Mesenchymal stem cell (in vitro differentiated cells and primary cell): Measurements from ENCODE around the gene LMNTD1.

Source experiments
- DNase-seq: peaks from one replicate; pipeline ENCODE4 v3.0.0-alpha.2; 2013
- H2AFZ ChIP-seq: one replicate; pipeline ENCODE4 v1.6.1; 2013; ENCODE audit warnings: low read depth, mild to moderate bottlenecking, control low read depth, inconsistent platforms, low read length, moderate library complexity
- H2AK5ac ChIP-seq: 2 replicates; pipeline ENCODE4 v1.6.1; 2013; ENCODE audit warnings: low read length, moderate library complexity, mild to moderate bottlenecking, inconsistent platforms; ENCODE audit not compliant: severe bottlenecking
- H2BK120ac ChIP-seq: one replicate; pipeline ENCODE4 v1.6.1; 2013; ENCODE audit warnings: low read depth, mild to moderate bottlenecking, inconsistent platforms, low read length, moderate library complexity
- H2BK12ac ChIP-seq, 2 experiments: one replicate each; pipeline ENCODE4 v1.6.1; 2013; ENCODE audit warnings: inconsistent platforms in 2 of 2, low read length in 2 of 2, mild to moderate bottlenecking in 2 of 2, moderate library complexity in 2 of 2, control low read depth in 1 of 2
- H2BK15ac ChIP-seq: one replicate; pipeline ENCODE4 v1.6.1; 2013; ENCODE audit warnings: mild to moderate bottlenecking, low read depth, inconsistent platforms; ENCODE audit not compliant: poor library complexity, severe bottlenecking
- H2BK5ac ChIP-seq: 2 replicates; pipeline ENCODE4 v1.6.1; 2013; ENCODE audit warnings: low read depth, mild to moderate bottlenecking, low read length, control low read depth, inconsistent platforms; ENCODE audit not compliant: poor library complexity, severe bottlenecking
- H3K14ac ChIP-seq, 2 experiments: one replicate each; pipeline ENCODE4 v1.6.1; 2013; ENCODE audit warnings: inconsistent platforms in 2 of 2, low read length in 2 of 2, control low read depth in 1 of 2, mild to moderate bottlenecking in 1 of 2, moderate library complexity in 1 of 2
- H3K18ac ChIP-seq, 2 experiments: one replicate each; pipeline ENCODE4 v1.6.1; 2013; ENCODE audit warnings: inconsistent platforms in 2 of 2, low read length in 2 of 2, control low read depth in 1 of 2, low read depth in 1 of 2, mild to moderate bottlenecking in 1 of 2
- H3K23ac ChIP-seq, 2 experiments: one replicate each; pipeline ENCODE4 v1.6.1; 2013; ENCODE audit warnings: inconsistent platforms in 2 of 2, low read length in 2 of 2, mild to moderate bottlenecking in 2 of 2, moderate library complexity in 2 of 2, control low read depth in 1 of 2
- H3K27ac ChIP-seq: 2 replicates; pipeline ENCODE4 v1.5.1; 2013; ENCODE audit warnings: mild to moderate bottlenecking, moderate library complexity, low read length, control low read depth, inconsistent platforms; ENCODE audit not compliant: poor library complexity, severe bottlenecking
- H3K27me3 ChIP-seq, 2 experiments: 2 replicates each; pipeline versions ENCODE4 v1.6.1 to v1.7.0; 2013; ENCODE audit warnings: low read length in 2 of 2, mild to moderate bottlenecking in 2 of 2, moderate library complexity in 2 of 2, control low read depth in 1 of 2, inconsistent platforms in 1 of 2; ENCODE audit not compliant: control insufficient read depth in 1 of 2, insufficient read depth in 1 of 2
- H3K36me3 ChIP-seq, 2 experiments: 2 replicates each; pipeline versions ENCODE4 v1.6.1 to v1.7.0; 2013; ENCODE audit warnings: low read length in 2 of 2, control low read depth in 1 of 2, inconsistent platforms in 1 of 2, low read depth in 1 of 2, mild to moderate bottlenecking in 1 of 2; ENCODE audit not compliant: insufficient read depth in 2 of 2, control insufficient read depth in 1 of 2
- H3K4ac ChIP-seq, 2 experiments: one replicate each; pipeline ENCODE4 v1.6.1; 2013; ENCODE audit warnings: inconsistent platforms in 2 of 2, low read length in 2 of 2, mild to moderate bottlenecking in 2 of 2, moderate library complexity in 2 of 2, control low read depth in 1 of 2, low read depth in 1 of 2
- H3K4me1 ChIP-seq: 2 replicates; pipeline ENCODE4 v1.6.1; 2013; ENCODE audit warnings: low read depth, low read length, control low read depth; ENCODE audit not compliant: control insufficient read depth, insufficient read depth
- H3K4me2 ChIP-seq: 2 replicates; pipeline ENCODE4 v1.6.1; 2013; ENCODE audit warnings: low read length, mild to moderate bottlenecking, inconsistent platforms; ENCODE audit not compliant: poor library complexity, severe bottlenecking
- H3K4me3 ChIP-seq, 2 experiments: 2 replicates each; pipeline versions ENCODE4 v1.5.1 to v1.7.0; 2013; ENCODE audit warnings: low read length in 2 of 2, mild to moderate bottlenecking in 2 of 2, control low read depth in 1 of 2, low read depth in 1 of 2; ENCODE audit not compliant: insufficient read depth in 1 of 2
- H3K79me1 ChIP-seq: replicated peaks from 2 replicates; pipeline ENCODE4 v1.6.1; 2013; ENCODE audit warnings: mild to moderate bottlenecking, control low read depth, low read length, inconsistent platforms; ENCODE audit not compliant: poor library complexity, severe bottlenecking
- H3K9ac ChIP-seq: 2 replicates; pipeline ENCODE4 v1.7.0; 2013; ENCODE audit warnings: mild to moderate bottlenecking, low read length, moderate library complexity
- H3K9me3 ChIP-seq: 2 replicates; pipeline ENCODE4 v1.7.0; 2013; ENCODE audit warnings: mild to moderate bottlenecking, low read length; ENCODE audit not compliant: control insufficient read depth
- H4K8ac ChIP-seq: one replicate; pipeline ENCODE4 v1.6.1; 2013; ENCODE audit warnings: inconsistent platforms, mild to moderate bottlenecking, low read length, moderate library complexity
- H4K91ac ChIP-seq: one replicate; pipeline ENCODE4 v1.6.1; 2013; ENCODE audit warnings: mild to moderate bottlenecking, low read length, inconsistent platforms
- WGBS: methylation state at CpG from one replicate; pipeline ENCODE4 v1.1.7; 2013; ENCODE audit warnings: mixed read lengths; 5-methylcytosine and 5-hydroxymethylcytosine counted together

LMNTD1 gene

GRCh38 chr12:25581067-25581466, 28.0 kb upstream of the LMNTD1 start:
- no peak overlapping the region for H2AFZ ChIP-seq
- no peak for DNase-seq
- no peak overlapping the region for H3K9ac ChIP-seq
- no peak overlapping the region for H3K4ac ChIP-seq
- no peak overlapping the region for H3K27ac ChIP-seq
- H2BK120ac ChIP-seq, result no peak overlapping the region
- no peaks in the 10 kb centered on the region for H3K4me1 ChIP-seq
- no peak overlapping the region for H3K4me2 ChIP-seq
- no peak overlapping the region for H2AK5ac ChIP-seq
- no peak overlapping the region for H3K4me3 ChIP-seq
- WGBS, result 93% methylated on average over 4 of the region's 5 CpGs
- H4K8ac ChIP-seq, result no peak overlapping the region
- H3K36me3 ChIP-seq, result no peaks in the 10 kb centered on the region
- H4K91ac ChIP-seq, result no peak overlapping the region
- no peak overlapping the region for H3K14ac ChIP-seq
- peaks cover 1% of the 10 kb centered on the region for H3K9me3 ChIP-seq
- no peak overlapping the region for H2BK15ac ChIP-seq
- H3K23ac ChIP-seq, result no peak overlapping the region
- no peak overlapping the region for H2BK12ac ChIP-seq
- H2BK5ac ChIP-seq, result no peak overlapping the region
- no peaks in the 10 kb centered on the region for H3K79me1 ChIP-seq
- no peaks in the 10 kb centered on the region for H3K27me3 ChIP-seq
- H3K18ac ChIP-seq, result no peak overlapping the region

- no peak overlapping the region for H3K23ac ChIP-seq
- no peak overlapping the region for H3K27ac ChIP-seq
- no peak overlapping the region for H3K4me2 ChIP-seq
- H2BK15ac ChIP-seq, result no peak overlapping the region
- H3K27me3 ChIP-seq, result no peaks in the 10 kb centered on the region
- H3K18ac ChIP-seq, result no peak overlapping the region
- H3K9me3 ChIP-seq, result no peaks in the 10 kb centered on the region
- no peaks in the 10 kb centered on the region for H3K4me1 ChIP-seq
- no peaks in the 10 kb centered on the region for H3K79me1 ChIP-seq
- no peak overlapping the region for H3K4ac ChIP-seq
- no peak overlapping the region for H2BK12ac ChIP-seq
- no peak overlapping the region for H2BK120ac ChIP-seq
- no peaks in the 10 kb centered on the region for H3K36me3 ChIP-seq
- WGBS, result 57% methylated on average over 1 of the region's 2 CpGs
- H2AK5ac ChIP-seq, result no peak overlapping the region
- H3K4me3 ChIP-seq, result no peak overlapping the region
- no peak for DNase-seq
- H3K9ac ChIP-seq, result no peak overlapping the region
- H3K14ac ChIP-seq, result no peak overlapping the region
- H2AFZ ChIP-seq, result no peak overlapping the region
- no peak overlapping the region for H2BK5ac ChIP-seq
- H4K8ac ChIP-seq, result no peak overlapping the region
- no peak overlapping the region for H4K91ac ChIP-seq
Measured at GRCh38 chr12:25578411-25579143, 25.5 kb upstream of the LMNTD1 start.

- H3K9me3 ChIP-seq, result no peaks in the 10 kb centered on the region
Measured at GRCh38 chr12:25574761-25575160, 21.7 kb upstream of the LMNTD1 start.

DNA sequence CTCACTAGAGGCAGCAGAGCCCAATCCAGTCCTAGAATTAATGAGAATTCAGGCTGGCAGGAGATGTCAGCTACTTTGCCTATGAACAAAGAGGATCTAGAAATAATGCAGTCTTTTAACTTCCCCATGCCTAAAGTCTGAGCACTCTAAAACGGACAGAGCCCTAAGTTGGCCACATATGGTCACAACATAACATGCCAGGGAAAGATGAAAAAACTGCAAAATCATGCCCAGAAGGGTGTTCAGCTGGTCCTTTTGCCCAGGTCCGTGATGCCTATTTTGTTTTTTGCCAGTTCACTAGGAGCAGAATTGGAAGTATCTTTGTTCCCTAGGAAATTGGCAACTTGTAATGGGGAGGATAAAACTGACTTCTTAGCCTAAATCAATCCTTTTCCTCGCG, 20.3 kb upstream of the LMNTD1 start:
- no peak overlapping the region for H3K14ac ChIP-seq
- H4K91ac ChIP-seq, result no peak overlapping the region
- no peak overlapping the region for H2AK5ac ChIP-seq
- no peak overlapping the region for H2BK12ac ChIP-seq
- 91% methylated on average over 4 of the region's 4 CpGs for WGBS
- no peak overlapping the region for H2BK5ac ChIP-seq
- H3K79me1 ChIP-seq, result no peaks in the 10 kb centered on the region
- H3K36me3 ChIP-seq, result no peaks in the 10 kb centered on the region
- no peak for DNase-seq
- no peak overlapping the region for H2AFZ ChIP-seq
- H3K23ac ChIP-seq, result no peak overlapping the region
- H3K4me2 ChIP-seq, result no peak overlapping the region
- H3K9ac ChIP-seq, result no peak overlapping the region
- no peak overlapping the region for H3K18ac ChIP-seq
- no peaks in the 10 kb centered on the region for H3K4me1 ChIP-seq
- no peak overlapping the region for H3K4me3 ChIP-seq
- no peak overlapping the region for H3K4ac ChIP-seq
- no peak overlapping the region for H2BK120ac ChIP-seq
- no peak overlapping the region for H3K27ac ChIP-seq
- H4K8ac ChIP-seq, result no peak overlapping the region
- H3K27me3 ChIP-seq, result no peaks in the 10 kb centered on the region
- H2BK15ac ChIP-seq, result no peak overlapping the region
- peaks cover 2% of the 10 kb centered on the region for H3K9me3 ChIP-seq

More at GRCh38 chr12:25574761-25575160, 21.7 kb upstream of the LMNTD1 start:
- H3K18ac ChIP-seq, result no peak overlapping the region
- H3K4me2 ChIP-seq, result no peak overlapping the region
- no peak overlapping the region for H2BK120ac ChIP-seq
- H4K8ac ChIP-seq, result no peak overlapping the region
- no peak overlapping the region for H3K9ac ChIP-seq
- H3K27me3 ChIP-seq, result no peaks in the 10 kb centered on the region
- 38% methylated on average over 1 of the region's 1 CpG for WGBS
- H2AK5ac ChIP-seq, result no peak overlapping the region
- no peak overlapping the region for H2BK5ac ChIP-seq
- DNase-seq, result no peak
- no peaks in the 10 kb centered on the region for H3K4me1 ChIP-seq
- H2BK15ac ChIP-seq, result no peak overlapping the region
- H3K4ac ChIP-seq, result no peak overlapping the region
- no peaks in the 10 kb centered on the region for H3K36me3 ChIP-seq
- H3K79me1 ChIP-seq, result no peaks in the 10 kb centered on the region
- H3K27ac ChIP-seq, result no peak overlapping the region
- no peak overlapping the region for H2AFZ ChIP-seq
- no peak overlapping the region for H3K23ac ChIP-seq
- no peak overlapping the region for H2BK12ac ChIP-seq
- H3K4me3 ChIP-seq, result no peak overlapping the region
- no peak overlapping the region for H4K91ac ChIP-seq
- no peak overlapping the region for H3K14ac ChIP-seq
